Vagina (tissue), 2 donors: ENCODE data around the gene SAMD14. TPM values are rescaled to one million over a fixed set of nuclear protein-coding genes. Genes with fewer than 3 reads are reported as not detected.

Experiments
- DNase-seq, 2 donors: peaks; one replicate each; pipeline ENCODE4 v3.0.0-alpha.2; 2017; ENCODE audit errors: extremely low spot score in 2 of 2
- H3K27ac ChIP-seq: fragments of 200-600 bp; sonication (generic); one replicate; pipeline ENCODE4 v1.5.1; 2019
- H3K27me3 ChIP-seq: fragments of 200-600 bp; sonication (generic); one replicate; pipeline ENCODE4 v1.5.1; 2019
- H3K36me3 ChIP-seq, 2 donors: fragments of 200-600 bp; sonication (generic); one replicate each; pipeline ENCODE4 v1.5.1; 2017 to 2019
- H3K4me1 ChIP-seq: fragments of 200-600 bp; sonication (generic); one replicate; pipeline ENCODE4 v1.5.1; 2019
- H3K4me3 ChIP-seq, 2 donors: fragments of 200-600 bp; sonication (generic); 1 replicate in 1 of 2; 2 replicates in 1 of 2; pipeline ENCODE4 v1.5.1; 2016 to 2019
- H3K9me3 ChIP-seq: fragments of 200-600 bp; sonication (generic); one replicate; pipeline ENCODE4 v1.5.1; 2019
- POLR2A ChIP-seq, 2 donors: fragments of 450-650 bp; IDR thresholded peaks; one replicate each; pipeline ENCODE4 v1.6.1; 2017; ENCODE audit warnings: antibody characterized with exemption in 2 of 2, mild to moderate bottlenecking in 2 of 2, moderate library complexity in 2 of 2
- POLR2AphosphoS5 ChIP-seq, 2 donors: sonication (generic); formaldehyde crosslinking; IDR thresholded peaks; one replicate each; pipeline ENCODE4 v1.9.0; 2017; ENCODE audit warnings: antibody characterized with exemption in 2 of 2, mild to moderate bottlenecking in 2 of 2, low read depth in 1 of 2; ENCODE audit not compliant: insufficient read depth in 1 of 2
- intact Hi-C: fragments of 100-400 bp; cut with DNase I; formaldehyde crosslinking; loops from one replicate; pipeline ENCODE4 v1.15.1; 2023
- total RNA-seq: library from RNA; depleted of rRNA; stranded (reverse); fragments of >200 nt; gene quantifications from one replicate; pipeline ENCODE4 v1.2.3, GENCODE V29; 2016
- TF ChIP-seq, protein P1 (sequence below), 3 experiments: fragments of 450-650 bp in 2 of 3; fragments of 200-600 bp in 1 of 3; sonication (generic) in 1 of 3; IDR thresholded peaks; one replicate each; pipeline ENCODE4 v1.5.1; 2017 to 2019; ENCODE audit warnings: antibody characterized with exemption in 3 of 3, mild to moderate bottlenecking in 2 of 3, moderate library complexity in 2 of 3

SAMD14 gene
- total RNA-seq, 1 donor from 2014 or later, result 4.4 TPM

DNA sequence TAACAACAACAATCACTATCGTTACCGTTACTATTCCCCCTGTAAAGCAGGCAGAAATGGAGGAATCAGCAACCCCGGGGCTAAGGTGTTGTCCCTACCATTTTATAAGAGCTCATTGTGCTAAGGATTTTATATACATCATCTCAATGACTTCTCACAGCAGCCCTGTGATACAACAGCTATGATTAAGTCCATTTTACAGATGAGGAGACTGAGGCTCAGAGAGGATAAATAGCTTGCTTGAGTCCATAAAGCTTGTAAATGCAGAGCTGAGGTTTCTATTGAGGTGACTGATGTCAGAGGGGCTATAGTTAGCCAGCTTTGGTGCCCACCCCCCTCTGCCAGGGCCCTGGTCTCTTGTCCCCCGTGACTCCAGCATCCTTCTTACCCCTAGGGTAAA lies 51.5 kb downstream of the SAMD14 start:
- Histone ChIP-seq H3K4me3 (no peak overlapping the region), H3K4me1 (no peaks in the 10 kb centered on the region), H3K27me3 (no peaks in the 10 kb centered on the region), H3K9me3 (no peaks in the 10 kb centered on the region), H3K27ac (no peak overlapping the region), H3K36me3 (peaks cover 0 to 29% of the 10 kb centered on the region in 2 donors)
- intact Hi-C loops, result no loop called here
- TF ChIP-seq POLR2A (IDR thresholded peaks at IDR 0.05), result no peak
- TF ChIP-seq POLR2AphosphoS5 (IDR thresholded peaks at IDR 0.05; ENCODE audit: insufficient read depth in 1 of 2, low read depth in 1 of 2), result no peak
- TF ChIP-seq, protein P1, sequence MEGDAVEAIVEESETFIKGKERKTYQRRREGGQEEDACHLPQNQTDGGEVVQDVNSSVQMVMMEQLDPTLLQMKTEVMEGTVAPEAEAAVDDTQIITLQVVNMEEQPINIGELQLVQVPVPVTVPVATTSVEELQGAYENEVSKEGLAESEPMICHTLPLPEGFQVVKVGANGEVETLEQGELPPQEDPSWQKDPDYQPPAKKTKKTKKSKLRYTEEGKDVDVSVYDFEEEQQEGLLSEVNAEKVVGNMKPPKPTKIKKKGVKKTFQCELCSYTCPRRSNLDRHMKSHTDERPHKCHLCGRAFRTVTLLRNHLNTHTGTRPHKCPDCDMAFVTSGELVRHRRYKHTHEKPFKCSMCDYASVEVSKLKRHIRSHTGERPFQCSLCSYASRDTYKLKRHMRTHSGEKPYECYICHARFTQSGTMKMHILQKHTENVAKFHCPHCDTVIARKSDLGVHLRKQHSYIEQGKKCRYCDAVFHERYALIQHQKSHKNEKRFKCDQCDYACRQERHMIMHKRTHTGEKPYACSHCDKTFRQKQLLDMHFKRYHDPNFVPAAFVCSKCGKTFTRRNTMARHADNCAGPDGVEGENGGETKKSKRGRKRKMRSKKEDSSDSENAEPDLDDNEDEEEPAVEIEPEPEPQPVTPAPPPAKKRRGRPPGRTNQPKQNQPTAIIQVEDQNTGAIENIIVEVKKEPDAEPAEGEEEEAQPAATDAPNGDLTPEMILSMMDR (IDR thresholded peaks at IDR 0.05), result no peak
- DNase-seq, result no peak

DNA sequence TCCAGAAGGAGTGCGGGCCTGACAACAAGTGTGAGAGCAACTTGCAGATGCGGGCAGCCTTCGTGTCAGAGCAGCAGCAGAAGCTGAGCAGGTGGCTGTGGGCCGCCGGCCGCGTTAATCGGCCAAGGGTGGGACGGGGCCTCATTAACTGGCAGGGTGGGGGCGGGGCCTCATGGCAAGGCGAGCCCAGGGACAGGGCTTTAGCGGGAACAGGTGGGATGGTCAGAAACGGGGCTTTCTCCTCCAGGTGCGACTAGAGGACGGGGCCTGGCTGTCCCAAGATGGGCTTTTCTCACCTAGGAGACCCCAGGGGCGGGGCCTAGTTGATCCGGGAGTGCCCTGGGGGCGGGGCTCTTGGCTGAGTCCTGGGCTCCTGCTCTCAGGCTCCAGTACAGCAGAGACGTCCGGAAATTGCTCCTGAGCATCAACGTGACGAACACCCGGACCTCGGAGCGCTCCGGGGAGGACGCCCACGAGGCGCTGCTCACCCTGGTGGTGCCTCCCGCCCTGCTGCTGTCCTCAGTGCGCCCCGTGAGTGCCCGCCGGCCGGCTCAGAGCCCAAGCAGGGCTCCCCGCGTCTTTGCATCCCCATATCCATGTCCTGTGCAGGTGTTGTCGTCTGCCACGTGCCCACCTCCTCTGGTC lies 53.2 kb downstream of the SAMD14 start:
- H3K4me1 ChIP-seq, result no peaks in the 10 kb centered on the region
- no peak overlapping the region for H3K4me3 ChIP-seq
- intact Hi-C loops, result no loop called here
- TF ChIP-seq, protein P1 (IDR thresholded peaks at IDR 0.05), result no peak
- TF ChIP-seq POLR2A (IDR thresholded peaks at IDR 0.05) (no peak), POLR2AphosphoS5 (IDR thresholded peaks at IDR 0.05; ENCODE audit: insufficient read depth in 1 of 2, low read depth in 1 of 2) (no peak)
- no peaks in the 10 kb centered on the region for H3K9me3 ChIP-seq
- no peak for DNase-seq
- H3K27ac ChIP-seq, result no peak overlapping the region
- H3K36me3 ChIP-seq, result peaks cover 0 to 29% of the 10 kb centered on the region in 2 donors
- no peaks in the 10 kb centered on the region for H3K27me3 ChIP-seq

DNA sequence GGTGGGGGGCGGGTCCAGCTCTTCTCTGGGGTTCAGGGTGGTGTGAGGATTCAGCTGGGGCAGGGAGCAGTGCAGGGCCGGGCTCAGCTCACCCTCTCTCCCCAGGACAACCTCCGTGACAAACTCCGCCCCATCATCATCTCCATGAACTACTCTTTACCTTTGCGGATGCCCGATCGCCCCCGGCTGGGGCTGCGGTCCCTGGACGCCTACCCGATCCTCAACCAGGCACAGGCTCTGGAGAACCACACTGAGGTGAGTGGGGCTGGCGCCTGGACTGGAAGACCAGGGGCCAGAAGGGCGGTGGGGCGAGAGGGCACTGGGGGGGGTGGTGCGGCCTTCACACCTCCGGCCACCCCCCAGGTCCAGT lies 53.8 kb downstream of the SAMD14 start:
- H3K27me3 ChIP-seq, result no peaks in the 10 kb centered on the region
- no peaks in the 10 kb centered on the region for H3K4me1 ChIP-seq
- no peak overlapping the region for H3K27ac ChIP-seq
- DNase-seq, result no peak
- intact Hi-C loops, result no loop called here
- H3K36me3 ChIP-seq, result peaks cover 0 to 30% of the 10 kb centered on the region in 2 donors
- TF ChIP-seq, protein P1 (IDR thresholded peaks at IDR 0.05), result no peak
- TF ChIP-seq POLR2AphosphoS5 (IDR thresholded peaks at IDR 0.05; ENCODE audit: insufficient read depth in 1 of 2, low read depth in 1 of 2) (no peak), POLR2A (IDR thresholded peaks at IDR 0.05) (no peak)
- no peaks in the 10 kb centered on the region for H3K9me3 ChIP-seq
- H3K4me3 ChIP-seq, result no peak overlapping the region

DNA sequence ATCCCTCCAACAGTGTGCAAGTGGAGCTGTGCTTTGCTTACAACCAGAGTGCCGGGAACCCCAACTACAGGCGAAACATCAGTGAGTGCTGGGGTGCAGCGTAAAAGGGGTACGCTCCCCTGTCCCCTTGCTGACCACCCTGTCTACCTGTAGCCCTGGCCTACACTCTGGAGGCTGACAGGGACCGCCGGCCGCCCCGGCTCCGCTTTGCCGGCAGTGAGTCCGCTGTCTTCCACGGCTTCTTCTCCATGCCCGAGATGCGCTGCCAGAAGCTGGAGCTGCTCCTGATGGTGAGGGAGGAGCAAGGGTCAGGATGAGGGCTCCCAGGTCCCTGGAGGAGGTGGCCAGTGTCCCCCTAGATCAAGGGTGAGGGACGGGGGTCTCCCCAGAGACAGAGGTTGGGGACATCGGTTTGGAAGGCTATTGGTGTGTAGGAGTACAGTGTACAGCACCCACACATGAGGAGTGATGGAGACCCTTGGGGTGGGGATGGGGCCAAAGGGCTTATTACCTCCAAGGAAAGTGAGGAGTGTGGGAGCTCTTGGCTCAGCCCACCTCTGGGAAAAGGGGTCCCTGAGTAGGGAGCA lies 54.4 kb downstream of the SAMD14 start:
- intact Hi-C loops, result no loop called here
- Histone ChIP-seq H3K27ac (no peak overlapping the region), H3K27me3 (no peaks in the 10 kb centered on the region), H3K9me3 (no peaks in the 10 kb centered on the region), H3K4me3 (no peak overlapping the region), H3K4me1 (no peaks in the 10 kb centered on the region), H3K36me3 (peaks cover 0 to 35% of the 10 kb centered on the region in 2 donors)
- DNase-seq, result no peak
- TF ChIP-seq POLR2AphosphoS5 (IDR thresholded peaks at IDR 0.05; ENCODE audit: insufficient read depth in 1 of 2, low read depth in 1 of 2), result no peak
- TF ChIP-seq POLR2A (IDR thresholded peaks at IDR 0.05), result no peak
- TF ChIP-seq, protein P1 (IDR thresholded peaks at IDR 0.05), result no peak

DNA sequence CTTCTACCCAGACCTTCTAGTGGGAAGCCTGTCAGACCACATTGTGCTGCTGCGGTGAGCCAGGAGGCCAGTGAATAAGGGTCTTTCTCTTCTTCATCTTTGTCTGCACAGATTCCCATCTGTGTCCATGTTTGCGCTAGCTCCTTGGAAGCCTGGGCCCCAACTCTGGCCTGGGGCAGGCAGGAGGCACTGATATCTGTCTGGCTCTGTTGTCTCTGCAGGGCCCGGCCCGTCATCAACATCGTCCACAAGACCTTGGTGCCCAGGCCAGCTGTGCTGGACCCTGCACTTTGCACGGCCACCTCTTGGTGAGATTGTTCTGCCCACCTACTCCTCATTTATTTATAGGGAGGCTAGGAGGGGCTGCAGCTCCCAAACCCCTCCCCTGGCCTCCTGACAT lies 55.7 kb downstream of the SAMD14 start:
- Histone ChIP-seq H3K9me3 (no peaks in the 10 kb centered on the region), H3K4me1 (no peaks in the 10 kb centered on the region), H3K4me3 (no peak overlapping the region), H3K36me3 (peaks cover 0 to 40% of the 10 kb centered on the region in 2 donors), H3K27ac (no peak overlapping the region), H3K27me3 (no peaks in the 10 kb centered on the region)
- TF ChIP-seq, protein P1 (IDR thresholded peaks at IDR 0.05), result no peak
- no peak for TF ChIP-seq POLR2AphosphoS5 (IDR thresholded peaks at IDR 0.05; ENCODE audit: insufficient read depth in 1 of 2, low read depth in 1 of 2)
- no peak for TF ChIP-seq POLR2A (IDR thresholded peaks at IDR 0.05)
- no peak for DNase-seq
- intact Hi-C loops, result no loop called here
